GM23338 (cell line): Measurements from ENCODE around the gene IQCK.

Experiments used
- CREB1 ChIP-seq: fragments of 250-450 bp; sonication (Bioruptor Pico); IDR thresholded peaks from 2 replicates; pipeline ENCODE4 v1.5.0; 2020; ENCODE audit warnings: low read depth, mild to moderate bottlenecking, moderate library complexity
- EZH2 ChIP-seq: fragments of 200-600 bp; sonication (generic); IDR thresholded peaks from one replicate; pipeline ENCODE4 v1.8.0; 2017; ENCODE audit warnings: antibody characterized with exemption, mild to moderate bottlenecking, low read depth; ENCODE audit not compliant: unreplicated experiment
- EZH2phosphoT487 ChIP-seq: fragments of 200-600 bp; sonication (generic); IDR thresholded peaks from one replicate; pipeline ENCODE4 v1.8.1; 2018; ENCODE audit warnings: antibody characterized with exemption; ENCODE audit not compliant: unreplicated experiment
- JUNB ChIP-seq: IDR thresholded peaks from one replicate; pipeline ENCODE4 v1.6.1; 2016; ENCODE audit warnings: antibody characterized with exemption; ENCODE audit not compliant: unreplicated experiment
- POLR2AphosphoS5 ChIP-seq: IDR thresholded peaks from 2 replicates; pipeline ENCODE4 v1.6.1; 2016; ENCODE audit warnings: antibody characterized with exemption, low read depth
- ZNF114 ChIP-seq: fragments of 250-450 bp; sonication (Bioruptor Pico); IDR thresholded peaks from 2 replicates; pipeline ENCODE4 v1.5.0; 2020; ENCODE audit warnings: mild to moderate bottlenecking, moderate library complexity
- ZNF331 ChIP-seq: fragments of 250-450 bp; sonication (Bioruptor Pico); IDR thresholded peaks from 2 replicates; pipeline ENCODE4 v1.5.0; 2020; ENCODE audit warnings: low read depth, mild to moderate bottlenecking, moderate library complexity
- TF ChIP-seq, protein P1 (sequence below), 2 experiments: fragments of 200-600 bp in 1 of 2; sonication (generic) in 1 of 2; conservative IDR thresholded peaks; 2 replicates each; pipeline versions ENCODE4 v1.5.1 to v1.6.1; 2016 to 2017; ENCODE audit warnings: antibody characterized with exemption in 2 of 2, low read depth in 2 of 2, mild to moderate bottlenecking in 2 of 2, moderate library complexity in 1 of 2
- TF ChIP-seq, protein P2 (sequence below): IDR thresholded peaks from one replicate; pipeline ENCODE4 v1.6.1; 2018; ENCODE audit warnings: antibody characterized with exemption; ENCODE audit not compliant: unreplicated experiment

GRCh38 chr16:19717314-19717713, 757 bp upstream of the IQCK start:
- TF ChIP-seq, protein P1, sequence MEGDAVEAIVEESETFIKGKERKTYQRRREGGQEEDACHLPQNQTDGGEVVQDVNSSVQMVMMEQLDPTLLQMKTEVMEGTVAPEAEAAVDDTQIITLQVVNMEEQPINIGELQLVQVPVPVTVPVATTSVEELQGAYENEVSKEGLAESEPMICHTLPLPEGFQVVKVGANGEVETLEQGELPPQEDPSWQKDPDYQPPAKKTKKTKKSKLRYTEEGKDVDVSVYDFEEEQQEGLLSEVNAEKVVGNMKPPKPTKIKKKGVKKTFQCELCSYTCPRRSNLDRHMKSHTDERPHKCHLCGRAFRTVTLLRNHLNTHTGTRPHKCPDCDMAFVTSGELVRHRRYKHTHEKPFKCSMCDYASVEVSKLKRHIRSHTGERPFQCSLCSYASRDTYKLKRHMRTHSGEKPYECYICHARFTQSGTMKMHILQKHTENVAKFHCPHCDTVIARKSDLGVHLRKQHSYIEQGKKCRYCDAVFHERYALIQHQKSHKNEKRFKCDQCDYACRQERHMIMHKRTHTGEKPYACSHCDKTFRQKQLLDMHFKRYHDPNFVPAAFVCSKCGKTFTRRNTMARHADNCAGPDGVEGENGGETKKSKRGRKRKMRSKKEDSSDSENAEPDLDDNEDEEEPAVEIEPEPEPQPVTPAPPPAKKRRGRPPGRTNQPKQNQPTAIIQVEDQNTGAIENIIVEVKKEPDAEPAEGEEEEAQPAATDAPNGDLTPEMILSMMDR (conservative IDR thresholded peaks at IDR 0.05; ENCODE audit: low read depth in 2 of 2): no peak
- no peak for TF ChIP-seq CREB1
- TF ChIP-seq EZH2: no peak
- no peak for TF ChIP-seq EZH2phosphoT487
- TF ChIP-seq POLR2AphosphoS5: no peak
- TF ChIP-seq JUNB: no peak
- no peak for TF ChIP-seq ZNF331 (CRISPR knock-in tag)
- TF ChIP-seq, protein P2, sequence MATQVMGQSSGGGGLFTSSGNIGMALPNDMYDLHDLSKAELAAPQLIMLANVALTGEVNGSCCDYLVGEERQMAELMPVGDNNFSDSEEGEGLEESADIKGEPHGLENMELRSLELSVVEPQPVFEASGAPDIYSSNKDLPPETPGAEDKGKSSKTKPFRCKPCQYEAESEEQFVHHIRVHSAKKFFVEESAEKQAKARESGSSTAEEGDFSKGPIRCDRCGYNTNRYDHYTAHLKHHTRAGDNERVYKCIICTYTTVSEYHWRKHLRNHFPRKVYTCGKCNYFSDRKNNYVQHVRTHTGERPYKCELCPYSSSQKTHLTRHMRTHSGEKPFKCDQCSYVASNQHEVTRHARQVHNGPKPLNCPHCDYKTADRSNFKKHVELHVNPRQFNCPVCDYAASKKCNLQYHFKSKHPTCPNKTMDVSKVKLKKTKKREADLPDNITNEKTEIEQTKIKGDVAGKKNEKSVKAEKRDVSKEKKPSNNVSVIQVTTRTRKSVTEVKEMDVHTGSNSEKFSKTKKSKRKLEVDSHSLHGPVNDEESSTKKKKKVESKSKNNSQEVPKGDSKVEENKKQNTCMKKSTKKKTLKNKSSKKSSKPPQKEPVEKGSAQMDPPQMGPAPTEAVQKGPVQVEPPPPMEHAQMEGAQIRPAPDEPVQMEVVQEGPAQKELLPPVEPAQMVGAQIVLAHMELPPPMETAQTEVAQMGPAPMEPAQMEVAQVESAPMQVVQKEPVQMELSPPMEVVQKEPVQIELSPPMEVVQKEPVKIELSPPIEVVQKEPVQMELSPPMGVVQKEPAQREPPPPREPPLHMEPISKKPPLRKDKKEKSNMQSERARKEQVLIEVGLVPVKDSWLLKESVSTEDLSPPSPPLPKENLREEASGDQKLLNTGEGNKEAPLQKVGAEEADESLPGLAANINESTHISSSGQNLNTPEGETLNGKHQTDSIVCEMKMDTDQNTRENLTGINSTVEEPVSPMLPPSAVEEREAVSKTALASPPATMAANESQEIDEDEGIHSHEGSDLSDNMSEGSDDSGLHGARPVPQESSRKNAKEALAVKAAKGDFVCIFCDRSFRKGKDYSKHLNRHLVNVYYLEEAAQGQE: no peak
- TF ChIP-seq ZNF114: no peak
